A549 (cell line): ENCODE measurements around the gene SLC25A36. TPM values are rescaled to one million over a fixed set of nuclear protein-coding genes. Genes with fewer than 3 reads are reported as not detected.
A peak's percentile ranks its signal among the peaks of the same experiment; 100 is the strongest.

Experiments used
- ATAC-seq, 2 experiments: fragments of 200-7000 bp in 1 of 2; fragments of >200 bp in 1 of 2; cut with Nextera tagmentation in 1 of 2; cut with Tn5 transposase in 1 of 2; 3 replicates each; pipeline versions ENCODE4 v1.8.0 to v1.9.1; 2018 to 2020; ENCODE audit warnings: mild to moderate bottlenecking in 1 of 2, moderate library complexity in 1 of 2
- CTCF ChIA-PET: fragments of 300-600 bp; sonication (Branson Sonifier 250); formaldehyde crosslinking; extraction: SDS; loops from one replicate; lab custom pipeline; 2021; ENCODE audit warnings: antibody characterized with exemption, inconsistent platforms; lab: Yijun Ruan, JAX
- POLR2A ChIA-PET: fragments of 350-600 bp; formaldehyde crosslinking; extraction: SDS; loops from one replicate; lab custom pipeline; 2021; ENCODE audit warnings: antibody characterized with exemption, inconsistent platforms; lab: Yijun Ruan, JAX
- DNase-seq, 2 experiments: peaks; one replicate each; pipeline versions ENCODE4 v3.0.0 to v3.0.0-alpha.2; 2011 to 2016; ENCODE audit warnings: low read depth in 1 of 2, low spot score in 1 of 2
- FAIRE-seq: peaks from 2 replicates; lab custom pipeline; 2011; peaks lifted over from hg19 to GRCh38; lab: Jason Lieb, UNC
- H3K27ac ChIP-seq, 2 experiments: fragments of >200 bp; sonication (Bioruptor Twin); formaldehyde crosslinking; 3 replicates each; pipeline ENCODE4 v1.5.1; 2016 to 2017
- H3K4me1 ChIP-seq: fragments of >200 bp; sonication (Bioruptor Twin); formaldehyde crosslinking; 3 replicates; pipeline ENCODE4 v1.6.1; 2016
- H3K4me2 ChIP-seq: fragments of >200 bp; sonication (Bioruptor Twin); formaldehyde crosslinking; 3 replicates; pipeline ENCODE4 v1.6.1; 2016
- H3K4me3 ChIP-seq: fragments of >200 bp; sonication (Bioruptor Twin); formaldehyde crosslinking; 3 replicates; pipeline ENCODE4 v1.5.1; 2016
- H3K9me3 ChIP-seq: fragments of >200 bp; sonication (Bioruptor Twin); formaldehyde crosslinking; 3 replicates; pipeline ENCODE4 v1.6.1; 2016
- ATOH8 ChIP-seq: fragments of 250-450 bp; sonication (Bioruptor Pico); IDR thresholded peaks from 2 replicates; pipeline ENCODE4 v1.5.0; 2020; ENCODE audit warnings: low read depth, mild to moderate bottlenecking, moderate library complexity
- BCL3 ChIP-seq: fragments of >200 bp; sonication (Bioruptor Twin); formaldehyde crosslinking; IDR thresholded peaks from 3 replicates; pipeline ENCODE4 v1.6.1; 2016
- BHLHE40 ChIP-seq: IDR thresholded peaks from 2 replicates; pipeline ENCODE4 v1.6.1; 2012; ENCODE audit warnings: low read depth, low read length, inconsistent platforms
- CBX2 ChIP-seq: fragments of 200-600 bp; sonication (generic); IDR thresholded peaks from 2 replicates; pipeline ENCODE4 v1.6.1; 2016; ENCODE audit warnings: low read depth, mild to moderate bottlenecking, borderline replicate concordance
- EHF ChIP-seq: fragments of 250-450 bp; sonication (Bioruptor Pico); IDR thresholded peaks from 2 replicates; pipeline ENCODE4 v1.5.0; 2020; ENCODE audit warnings: mild to moderate bottlenecking
- EHMT2 ChIP-seq: fragments of 200-600 bp; sonication (generic); IDR thresholded peaks from 2 replicates; pipeline ENCODE4 v1.6.1; 2016; ENCODE audit warnings: antibody characterized with exemption, low read depth, mild to moderate bottlenecking, moderate library complexity
- ESRRA ChIP-seq: fragments of 150-350 bp; IDR thresholded peaks from 2 replicates; pipeline ENCODE4 v1.6.1; 2014; ENCODE audit warnings: mild to moderate bottlenecking, low read length, borderline replicate concordance
- KDM1A ChIP-seq: fragments of 200-600 bp; sonication (generic); IDR thresholded peaks from 2 replicates; pipeline ENCODE4 v1.6.1; 2016; ENCODE audit warnings: low read depth, mild to moderate bottlenecking
- MAZ ChIP-seq: fragments of 150-350 bp; IDR thresholded peaks from 2 replicates; pipeline ENCODE4 v1.6.1; 2014; ENCODE audit warnings: antibody characterized with exemption, low read depth, low read length, borderline replicate concordance
- MYC ChIP-seq: IDR thresholded peaks from 2 replicates; pipeline ENCODE4 v1.6.1; 2012; ENCODE audit warnings: mild to moderate bottlenecking, inconsistent platforms, low read length, improper control_type of control experiment, borderline replicate concordance
- PBX3 ChIP-seq: IDR thresholded peaks from 2 replicates; pipeline ENCODE4 v1.6.1; 2012
- PHF8 ChIP-seq: fragments of 200-600 bp; sonication (generic); IDR thresholded peaks from 2 replicates; pipeline ENCODE4 v1.6.1; 2016; ENCODE audit warnings: low read depth, mild to moderate bottlenecking, antibody characterized with exemption, moderate library complexity, borderline replicate concordance
- RCOR1 ChIP-seq: fragments of 150-350 bp; IDR thresholded peaks from 2 replicates; pipeline ENCODE4 v1.6.1; 2014; ENCODE audit warnings: antibody characterized with exemption, low read length, low read depth
- REST ChIP-seq: fragments of 200-600 bp; sonication (generic); IDR thresholded peaks from 2 replicates; pipeline ENCODE4 v1.6.1; 2016; ENCODE audit warnings: antibody characterized with exemption, mild to moderate bottlenecking, moderate library complexity
- SREBF2 ChIP-seq: fragments of 450-650 bp; IDR thresholded peaks from 2 replicates; pipeline ENCODE4 v1.6.1; 2014; ENCODE audit warnings: mild to moderate bottlenecking, moderate library complexity
- USF2 ChIP-seq: fragments of 450-650 bp; IDR thresholded peaks from 2 replicates; pipeline ENCODE4 v1.6.1; 2014; ENCODE audit warnings: antibody characterized with exemption
- ZSCAN20 ChIP-seq: fragments of 250-450 bp; sonication (Bioruptor Pico); IDR thresholded peaks from 2 replicates; pipeline ENCODE4 v1.8.0; 2022; ENCODE audit warnings: mild to moderate bottlenecking, moderate library complexity
- WGBS: methylation state at CpG from one replicate; pipeline ENCODE4 v1.1.6; 2017; ENCODE audit errors: missing lambda C conversion rate; 5-methylcytosine and 5-hydroxymethylcytosine counted together
- polyA plus RNA-seq, 4 experiments: library from polyadenylated mRNA; depleted of rRNA in 3 of 4; stranded (reverse); fragments of >200 nt; fragmentation: RNase III in 1 of 4; extraction: RNeasy Plus Mini Kit Qiagen cat#74134 plus additional on column Dnase treatment in 1 of 4; gene quantifications; 2 replicates in 3 of 4; 3 replicates in 1 of 4; pipeline ENCODE4 v1.2.3, GENCODE V29; 2011 to 2017

SLC25A36 gene
- polyA plus RNA-seq, 2 of the 4 experiments (the other 2 are of a cell fraction), result 18.2 to 75.0 TPM

- no peak for TF ChIP-seq REST
Observed at GRCh38 chr3:140904521-140904920, 37.1 kb upstream of the SLC25A36 start (continued).

GRCh38 chr3:140905559-140905958 lies 36.1 kb upstream of the SLC25A36 start:
- FAIRE-seq (no peak), DNase-seq (no peak), ATAC-seq (no peak)
- no peak for TF ChIP-seq RCOR1
- Histone ChIP-seq H3K4me1 (no peaks in the 10 kb centered on the region), H3K9me3 (no peaks in the 10 kb centered on the region), H3K27ac (no peak overlapping the region), H3K4me2 (no peak overlapping the region), H3K4me3 (no peak overlapping the region)
- CTCF ChIA-PET, result no interaction called here
- 24% methylated on average over 2 of the region's 2 CpGs for WGBS
- POLR2A ChIA-PET, result no interaction called here

- Histone ChIP-seq H3K4me1 (no peaks in the 10 kb centered on the region), H3K27ac (no peak overlapping the region), H3K4me2 (no peak overlapping the region), H3K9me3 (no peaks in the 10 kb centered on the region), H3K4me3 (no peak overlapping the region)
- ChIA-PET CTCF (interaction anchor here (1.0 to 1.3 kb wide), 2 partner anchors 9 to 11 kb away, joined by 3 read pairs; no protein-coding TSS in a partner anchor), POLR2A (no interaction called here)
- no peak for DNase-seq
- TF ChIP-seq MYC, result no peak
- no peak for TF ChIP-seq PBX3
- TF ChIP-seq ZSCAN20 (CRISPR knock-in tag), result no peak
- no peak for TF ChIP-seq BCL3
- TF ChIP-seq EHMT2, result no peak
- FAIRE-seq, result no peak
- 3% methylated on average over 1 of the region's 1 CpG for WGBS
- no peak for ATAC-seq
Observed at GRCh38 chr3:140906785-140907184, 34.9 kb upstream of the SLC25A36 start.

GRCh38 chr3:140910860-140911259 lies 30.8 kb upstream of the SLC25A36 start:
- CTCF ChIA-PET, result no interaction called here
- WGBS, result 29% methylated on average over 5 of the region's 5 CpGs
- peak; percentile 34 to 68; a peak in 3 of 6 replicates for ATAC-seq
- H3K9me3 ChIP-seq, result no peaks in the 10 kb centered on the region
- peak; percentile 12 to 13 for DNase-seq
- no peaks in the 10 kb centered on the region for H3K4me1 ChIP-seq
- H3K27ac ChIP-seq, result no peak overlapping the region
- TF ChIP-seq PHF8, result no peak
- no peak for TF ChIP-seq MYC
- TF ChIP-seq SREBF2, result no peak
- no peak for TF ChIP-seq EHF (CRISPR knock-in tag)
- TF ChIP-seq MAZ, result no peak
- no peak for TF ChIP-seq BHLHE40
- no peak for FAIRE-seq
- POLR2A ChIA-PET, result no interaction called here
- no peak overlapping the region for H3K4me3 ChIP-seq
- H3K4me2 ChIP-seq, result 0 out of 3 replicates have a peak overlapping the region, but pooled peaks have one; percentile 23

GRCh38 chr3:140911822-140912221 lies 29.8 kb upstream of the SLC25A36 start:
- Histone ChIP-seq H3K27ac (no peak overlapping the region), H3K9me3 (no peaks in the 10 kb centered on the region), H3K4me3 (no peak overlapping the region), H3K4me1 (no peaks in the 10 kb centered on the region), H3K4me2 (no peak overlapping the region)
- ATAC-seq (no peak), FAIRE-seq (no peak), DNase-seq (no peak)
- ChIA-PET CTCF (no interaction called here), POLR2A (no interaction called here)
- 50% methylated on average over 2 of the region's 2 CpGs for WGBS
- TF ChIP-seq USF2 (no peak), REST (no peak), KDM1A (no peak), ESRRA (no peak), CBX2 (no peak), ATOH8 (CRISPR knock-in tag) (no peak)
